Liver (tissue), 9 donors: ENCODE data around the gene TYMP. TPM values are rescaled to one million over a fixed set of nuclear protein-coding genes. Genes with fewer than 3 reads are reported as not detected.

ENCODE experiments used
- DNase-seq: peaks from one replicate; pipeline ENCODE4 v3.0.0-alpha.2; 2017; ENCODE audit warnings: low spot score
- H3K27ac ChIP-seq, 2 donors: one replicate each; pipeline ENCODE4 v1.7.0; 2013; ENCODE audit warnings: inconsistent platforms in 2 of 2, low read length in 2 of 2, control low read depth in 1 of 2, low read depth in 1 of 2, mild to moderate bottlenecking in 1 of 2
- H3K27me3 ChIP-seq, 4 donors: one replicate each; pipeline versions ENCODE4 v1.6.1 to v1.7.0; 2013; ENCODE audit warnings: low read length in 3 of 4, inconsistent platforms in 1 of 4, mild to moderate bottlenecking in 1 of 4, moderate library complexity in 1 of 4; ENCODE audit not compliant: control insufficient read depth in 4 of 4, insufficient read depth in 4 of 4
- H3K36me3 ChIP-seq, 4 donors: one replicate each; pipeline versions ENCODE4 v1.6.1 to v1.7.0; 2013; ENCODE audit warnings: low read length in 3 of 4, mild to moderate bottlenecking in 3 of 4, low read depth in 1 of 4, moderate library complexity in 1 of 4; ENCODE audit not compliant: control insufficient read depth in 4 of 4, insufficient read depth in 3 of 4
- H3K4me1 ChIP-seq, 4 donors: one replicate each; pipeline versions ENCODE4 v1.6.1 to v1.7.0; 2013; ENCODE audit warnings: low read length in 3 of 4, mild to moderate bottlenecking in 3 of 4, moderate library complexity in 1 of 4; ENCODE audit not compliant: control insufficient read depth in 4 of 4, insufficient read depth in 4 of 4
- H3K4me3 ChIP-seq, 3 donors: one replicate each; pipeline versions ENCODE4 v1.6.1 to v1.7.0; 2013; ENCODE audit warnings: low read length in 3 of 3, control low read depth in 1 of 3, low read depth in 1 of 3, mild to moderate bottlenecking in 1 of 3
- H3K9ac ChIP-seq, 2 donors: one replicate each; pipeline ENCODE4 v1.7.0; 2013; ENCODE audit warnings: low read length in 2 of 2, mild to moderate bottlenecking in 2 of 2, moderate library complexity in 2 of 2, control low read depth in 1 of 2, low read depth in 1 of 2
- H3K9me3 ChIP-seq, 4 donors: one replicate each; pipeline versions ENCODE4 v1.6.1 to v1.7.0; 2013; ENCODE audit warnings: low read length in 3 of 4; ENCODE audit not compliant: control insufficient read depth in 4 of 4
- ATF3 ChIP-seq: IDR thresholded peaks from 2 replicates; pipeline ENCODE4 v1.6.1; 2016; ENCODE audit warnings: antibody characterized with exemption
- CTCF ChIP-seq: fragments of 150-350 bp; IDR thresholded peaks from 2 replicates; pipeline ENCODE4 v1.5.1; 2017; ENCODE audit warnings: improper control_type of control experiment, low read depth, low read length; ENCODE audit not compliant: missing input control
- EGR1 ChIP-seq, 2 donors: IDR thresholded peaks; 2 replicates each; pipeline ENCODE4 v1.6.1; 2016 to 2018; ENCODE audit warnings: antibody characterized with exemption in 2 of 2, low read depth in 2 of 2
- FOXA1 ChIP-seq: IDR thresholded peaks from 2 replicates; pipeline ENCODE4 v1.6.1; 2016; ENCODE audit warnings: antibody characterized with exemption
- FOXA2 ChIP-seq: IDR thresholded peaks from 2 replicates; pipeline ENCODE4 v1.6.1; 2016; ENCODE audit warnings: antibody characterized with exemption
- GABPA ChIP-seq, 2 donors: IDR thresholded peaks in 1 of 2; conservative IDR thresholded peaks in 1 of 2; 2 replicates each; pipeline ENCODE4 v1.6.1; 2016; ENCODE audit warnings: antibody characterized with exemption in 2 of 2, mild to moderate bottlenecking in 1 of 2, moderate library complexity in 1 of 2
- HNF4A ChIP-seq, 2 donors: conservative IDR thresholded peaks; 2 replicates each; pipeline ENCODE4 v1.6.1; 2016; ENCODE audit warnings: antibody characterized with exemption in 2 of 2, mild to moderate bottlenecking in 2 of 2
- HNF4G ChIP-seq: IDR thresholded peaks from 2 replicates; pipeline ENCODE4 v1.6.1; 2016; ENCODE audit warnings: antibody characterized with exemption
- JUND ChIP-seq, 2 donors: IDR thresholded peaks; 2 replicates each; pipeline ENCODE4 v1.6.1; 2016; ENCODE audit warnings: antibody characterized with exemption in 2 of 2
- MAX ChIP-seq: IDR thresholded peaks from 2 replicates; pipeline ENCODE4 v1.6.1; 2016; ENCODE audit warnings: antibody characterized with exemption
- NR2F2 ChIP-seq: IDR thresholded peaks from 2 replicates; pipeline ENCODE4 v1.6.1; 2016; ENCODE audit warnings: antibody characterized with exemption
- RAD21 ChIP-seq, 2 donors: IDR thresholded peaks; 2 replicates each; pipeline ENCODE4 v1.6.1; 2016; ENCODE audit warnings: antibody characterized with exemption in 2 of 2, mild to moderate bottlenecking in 2 of 2
- REST ChIP-seq: IDR thresholded peaks from 2 replicates; pipeline ENCODE4 v1.6.1; 2016; ENCODE audit warnings: antibody characterized with exemption, mild to moderate bottlenecking
- RXRA ChIP-seq, 2 donors: IDR thresholded peaks; 2 replicates each; pipeline ENCODE4 v1.6.1; 2017 to 2018; ENCODE audit warnings: antibody characterized with exemption in 2 of 2, mild to moderate bottlenecking in 1 of 2
- SP1 ChIP-seq: IDR thresholded peaks from 2 replicates; pipeline ENCODE4 v1.6.1; 2018; ENCODE audit warnings: antibody characterized with exemption, mild to moderate bottlenecking
- TAF1 ChIP-seq: conservative IDR thresholded peaks from 2 replicates; pipeline ENCODE4 v1.6.1; 2016; ENCODE audit warnings: antibody characterized with exemption, mild to moderate bottlenecking
- YY1 ChIP-seq: IDR thresholded peaks from 2 replicates; pipeline ENCODE4 v1.6.1; 2016; ENCODE audit warnings: antibody characterized with exemption, mild to moderate bottlenecking
- ZBTB33 ChIP-seq: IDR thresholded peaks from 2 replicates; pipeline ENCODE4 v1.6.1; 2016; ENCODE audit warnings: antibody characterized with exemption
- WGBS: extraction: QIAGEN DNeasy Blood & Tissue Kit; methylation state at CpG from one replicate; pipeline ENCODE4 v1.1.7; 2013; 5-methylcytosine and 5-hydroxymethylcytosine counted together
- polyA plus RNA-seq, 2 donors: library from polyadenylated mRNA; stranded (reverse) in 1 of 2; unstranded in 1 of 2; fragments of 200-250 nt in 1 of 2; fragments of >200 nt in 1 of 2; fragmentation: Nextera tagmentation in 1 of 2; extraction: Ambion mirVana in 1 of 2; gene quantifications; one replicate each; pipeline versions ENCODE4 v1.2.1 to v1.2.3, GENCODE V29; 2013 to 2015
- total RNA-seq, 2 donors: library from RNA; depleted of rRNA; stranded (reverse); fragments of >200 nt; gene quantifications; one replicate each; pipeline ENCODE4 v1.2.3, GENCODE V29; 2014
- donor health status: healthy.
- donor health status: healthy.
- donor health status: healthy.
- donor health status: healthy.
- donor health status: healthy.

The TYMP gene
- total and polyA plus RNA-seq, 4 donors = 34.0 to 109 (median 65.5) TPM

- H3K4me3 ChIP-seq = no peak overlapping the region
- H3K9me3 ChIP-seq = no peaks in the 10 kb centered on the region
- peaks cover 0 to 9% (median 8%) of the 10 kb centered on the region in 4 donors for H3K4me1 ChIP-seq
- 93% methylated on average over 11 of the region's 11 CpGs for WGBS
- H3K27me3 ChIP-seq = no peaks in the 10 kb centered on the region
- no peak for DNase-seq
- no peak overlapping the region for H3K9ac ChIP-seq
- H3K36me3 ChIP-seq = no peaks in the 10 kb centered on the region
- no peak for TF ChIP-seq ZBTB33
- TF ChIP-seq HNF4G = no peak
- TF ChIP-seq TAF1 = no peak
- no peak for TF ChIP-seq JUND (IDR thresholded peaks at IDR 0.05)
- TF ChIP-seq YY1 = no peak
- TF ChIP-seq EGR1 (IDR thresholded peaks at IDR 0.05; ENCODE audit: low read depth in 2 of 2) = no peak
- TF ChIP-seq CTCF = no peak
- no peak for TF ChIP-seq RXRA (IDR thresholded peaks at IDR 0.05)
- TF ChIP-seq FOXA1 = no peak
- TF ChIP-seq SP1 = no peak
- no peak overlapping the region for H3K27ac ChIP-seq
These were observed 21.4 kb upstream of the TYMP start for GRCh38 chr22:50551160-50551752.

GRCh38 chr22:50550395-50550794 is 20.6 kb upstream of the TYMP start:
- no peak overlapping the region for H3K9ac ChIP-seq
- WGBS = 96% methylated on average over 8 of the region's 8 CpGs
- peaks cover 0 to 9% (median 8%) of the 10 kb centered on the region in 4 donors for H3K4me1 ChIP-seq
- TF ChIP-seq YY1 = no peak
- no peak for TF ChIP-seq HNF4G
- TF ChIP-seq CTCF = no peak
- no peak for TF ChIP-seq GABPA (IDR thresholded peaks at IDR 0.05 in 1 of 2, conservative IDR thresholded peaks at IDR 0.05 in 1 of 2)
- no peak for TF ChIP-seq SP1
- TF ChIP-seq ATF3 = no peak
- TF ChIP-seq JUND (IDR thresholded peaks at IDR 0.05) = no peak
- no peak for TF ChIP-seq ZBTB33
- no peak for TF ChIP-seq TAF1
- no peak for TF ChIP-seq RAD21 (IDR thresholded peaks at IDR 0.05)
- no peak for TF ChIP-seq EGR1 (IDR thresholded peaks at IDR 0.05; ENCODE audit: low read depth in 2 of 2)
- TF ChIP-seq NR2F2 = no peak
- no peak for TF ChIP-seq MAX
- no peak for TF ChIP-seq REST
- no peak for TF ChIP-seq HNF4A (conservative IDR thresholded peaks at IDR 0.05)
- TF ChIP-seq RXRA (IDR thresholded peaks at IDR 0.05) = no peak
- no peak for TF ChIP-seq FOXA1
- no peak for TF ChIP-seq FOXA2
- no peak overlapping the region for H3K27ac ChIP-seq
- H3K36me3 ChIP-seq = no peaks in the 10 kb centered on the region
- DNase-seq = no peak
- no peaks in the 10 kb centered on the region for H3K27me3 ChIP-seq
- H3K4me3 ChIP-seq = no peak overlapping the region
- H3K9me3 ChIP-seq = no peaks in the 10 kb centered on the region
